ENCODE results near the gene NKX1-1. TPM values are rescaled to one million over a fixed set of nuclear protein-coding genes. Genes with fewer than 3 reads are reported as not detected.

The NKX1-1 gene
- total RNA-seq, 1 experiment from 2014 or later, result not detected

GRCh38 chr4:1417522-1418390 is 11.5 kb upstream of the NKX1-1 start:
- intact Hi-C loops (cut with micrococcal nuclease; ENCODE audit: unreplicated experiment) (no loop called here), in situ Hi-C loops (cut with HindIII; ENCODE audit: low pct_unique_long_range_greater_than_20kb, low sequenced_read_pairs) (no loop called here)
- no peak overlapping the region for H3K27ac ChIP-seq (ENCODE audit: low read length)
- ATAC-seq (no peak; the same call in 1 of the 2 replicates), DNase-seq (ENCODE audit: low read depth, low spot score) (no peak)
- no peaks in the 10 kb centered on the region for H3K4me1 ChIP-seq (ENCODE audit: control insufficient read depth, insufficient read depth, low read length)
- POLR2A ChIA-PET, result no interaction called here
- no peaks in the 10 kb centered on the region for H3K36me3 ChIP-seq (ENCODE audit: control insufficient read depth, insufficient read depth, low read length)
- H3K4me3 ChIP-seq (ENCODE audit: low read depth in 2 of 2, low read length in 2 of 2), result no peak overlapping the region
- H3K27me3 ChIP-seq (ENCODE audit: control insufficient read depth, insufficient read depth, low read length), result no peaks in the 10 kb centered on the region
- CTCF ChIA-PET, result no interaction called here
- TF ChIP-seq TCF7L2 (IDR thresholded peaks at IDR 0.05; ENCODE audit: low read depth, low read length) (no peak), CTCF (IDR thresholded peaks at IDR 0.05) (no peak), SIN3A (IDR thresholded peaks at IDR 0.05; ENCODE audit: borderline replicate concordance, insufficient read depth, low read depth, low read length) (no peak), POLR2AphosphoS5 (IDR thresholded peaks at IDR 0.05; ENCODE audit: low read depth, low read length) (no peak)
- TF ChIP-seq, protein P1, sequence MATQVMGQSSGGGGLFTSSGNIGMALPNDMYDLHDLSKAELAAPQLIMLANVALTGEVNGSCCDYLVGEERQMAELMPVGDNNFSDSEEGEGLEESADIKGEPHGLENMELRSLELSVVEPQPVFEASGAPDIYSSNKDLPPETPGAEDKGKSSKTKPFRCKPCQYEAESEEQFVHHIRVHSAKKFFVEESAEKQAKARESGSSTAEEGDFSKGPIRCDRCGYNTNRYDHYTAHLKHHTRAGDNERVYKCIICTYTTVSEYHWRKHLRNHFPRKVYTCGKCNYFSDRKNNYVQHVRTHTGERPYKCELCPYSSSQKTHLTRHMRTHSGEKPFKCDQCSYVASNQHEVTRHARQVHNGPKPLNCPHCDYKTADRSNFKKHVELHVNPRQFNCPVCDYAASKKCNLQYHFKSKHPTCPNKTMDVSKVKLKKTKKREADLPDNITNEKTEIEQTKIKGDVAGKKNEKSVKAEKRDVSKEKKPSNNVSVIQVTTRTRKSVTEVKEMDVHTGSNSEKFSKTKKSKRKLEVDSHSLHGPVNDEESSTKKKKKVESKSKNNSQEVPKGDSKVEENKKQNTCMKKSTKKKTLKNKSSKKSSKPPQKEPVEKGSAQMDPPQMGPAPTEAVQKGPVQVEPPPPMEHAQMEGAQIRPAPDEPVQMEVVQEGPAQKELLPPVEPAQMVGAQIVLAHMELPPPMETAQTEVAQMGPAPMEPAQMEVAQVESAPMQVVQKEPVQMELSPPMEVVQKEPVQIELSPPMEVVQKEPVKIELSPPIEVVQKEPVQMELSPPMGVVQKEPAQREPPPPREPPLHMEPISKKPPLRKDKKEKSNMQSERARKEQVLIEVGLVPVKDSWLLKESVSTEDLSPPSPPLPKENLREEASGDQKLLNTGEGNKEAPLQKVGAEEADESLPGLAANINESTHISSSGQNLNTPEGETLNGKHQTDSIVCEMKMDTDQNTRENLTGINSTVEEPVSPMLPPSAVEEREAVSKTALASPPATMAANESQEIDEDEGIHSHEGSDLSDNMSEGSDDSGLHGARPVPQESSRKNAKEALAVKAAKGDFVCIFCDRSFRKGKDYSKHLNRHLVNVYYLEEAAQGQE (IDR thresholded peaks at IDR 0.05; ENCODE audit: insufficient read depth in 1 of 2, low read depth in 2 of 2, low read length in 1 of 2), result no peak
- no peaks in the 10 kb centered on the region for H3K9me3 ChIP-seq (ENCODE audit: control insufficient read depth, insufficient read depth, low read depth, low read length)
- BruUV-seq (replicated peaks), result no TSS peak

- H3K9me3 ChIP-seq (ENCODE audit: control insufficient read depth, insufficient read depth, low read depth, low read length), result no peaks in the 10 kb centered on the region
- ATAC-seq, result 0 out of 2 replicates have a peak, but pooled peaks have one; percentile 32
- TF ChIP-seq POLR2AphosphoS5 (IDR thresholded peaks at IDR 0.05; ENCODE audit: low read depth, low read length) (no peak), CTCF (IDR thresholded peaks at IDR 0.05) (no peak), SIN3A (IDR thresholded peaks at IDR 0.05; ENCODE audit: borderline replicate concordance, insufficient read depth, low read depth, low read length) (no peak), TCF7L2 (IDR thresholded peaks at IDR 0.05; ENCODE audit: low read depth, low read length) (no peak)
- TF ChIP-seq, protein P1 (IDR thresholded peaks at IDR 0.05; ENCODE audit: insufficient read depth in 1 of 2, low read depth in 2 of 2, low read length in 1 of 2), result no peak
- ChIA-PET POLR2A (no interaction called here), CTCF (no interaction called here)
- no TSS peak for BruUV-seq (replicated peaks)
- H3K4me1 ChIP-seq (ENCODE audit: control insufficient read depth, insufficient read depth, low read length), result no peaks in the 10 kb centered on the region
- no peaks in the 10 kb centered on the region for H3K36me3 ChIP-seq (ENCODE audit: control insufficient read depth, insufficient read depth, low read length)
- intact Hi-C loops (cut with micrococcal nuclease; ENCODE audit: unreplicated experiment), result no loop called here
- no peaks in the 10 kb centered on the region for H3K27me3 ChIP-seq (ENCODE audit: control insufficient read depth, insufficient read depth, low read length)
- DNase-seq (ENCODE audit: low read depth, low spot score), result no peak
- in situ Hi-C loops (cut with HindIII; ENCODE audit: low pct_unique_long_range_greater_than_20kb, low sequenced_read_pairs), result no loop called here
- H3K27ac ChIP-seq (ENCODE audit: low read length), result no peak overlapping the region
- H3K4me3 ChIP-seq (ENCODE audit: low read depth in 2 of 2, low read length in 2 of 2), result no peak overlapping the region
These were observed 10.7 kb upstream of the NKX1-1 start for GRCh38 chr4:1416948-1417260.
